Endometrial microvascular endothelial cells (primary cell): ENCODE measurements around the gene KLF6. TPM values are rescaled to one million over a fixed set of nuclear protein-coding genes. Genes with fewer than 3 reads are reported as not detected.

Experiments
- in situ Hi-C: cut with HindIII; loops from 2 replicates; pipeline ENCODE4 v1.10.0; 2017; ENCODE audit warnings: low sequenced_read_pairs, low pct_unique_long_range_greater_than_20kb; ENCODE audit errors: inconsistent ontology term
- total RNA-seq: library from RNA; depleted of rRNA; stranded (reverse); fragments of >200 nt; gene quantifications from one replicate; pipeline ENCODE4 v1.2.3, GENCODE V29; 2015; ENCODE audit errors: inconsistent ontology term

Gene KLF6
- total RNA-seq, 1 donor from 2014 or later: 56.8 TPM

GRCh38 chr10:3780021-3780770 lies 4.8 kb downstream of the KLF6 start:
- in situ Hi-C loops: no loop called here

GRCh38 chr10:3779158-3779741 lies 5.8 kb downstream of the KLF6 start:
- in situ Hi-C loops: loop anchor here (10.0 kb wide), 1 partner anchor 534 kb away; no protein-coding TSS in a partner anchor

GRCh38 chr10:3778692-3779157 lies 6.3 kb downstream of the KLF6 start:
- in situ Hi-C loops: loop anchor here (10.0 kb wide), 1 partner anchor 534 kb away; no protein-coding TSS in a partner anchor

GRCh38 chr10:3777981-3778691 lies 6.9 kb downstream of the KLF6 start:
- in situ Hi-C loops: loop anchor here (10.0 kb wide), 1 partner anchor 533 kb away; no protein-coding TSS in a partner anchor

- in situ Hi-C loops: loop anchor here (10.0 kb wide), 1 partner anchor 532 kb away; no protein-coding TSS in a partner anchor
These were observed 8.0 kb downstream of the KLF6 start for GRCh38 chr10:3776796-3777571.

GRCh38 chr10:3775696-3776551 lies 9.1 kb downstream of the KLF6 start:
- in situ Hi-C loops: loop anchor here (10.0 kb wide), 1 partner anchor 531 kb away; no protein-coding TSS in a partner anchor

GRCh38 chr10:3774814-3775695 lies 10.0 kb downstream of the KLF6 start:
- in situ Hi-C loops: loop anchor here (10.0 to 25.0 kb wide), 2 partner anchors 313 to 530 kb away; no protein-coding TSS in a partner anchor

GRCh38 chr10:3774018-3774813 lies 10.8 kb downstream of the KLF6 start:
- in situ Hi-C loops: loop anchor here (10.0 to 25.0 kb wide), 2 partner anchors 312 to 529 kb away; no protein-coding TSS in a partner anchor

GRCh38 chr10:3773460-3774017 lies 11.5 kb downstream of the KLF6 start:
- in situ Hi-C loops: loop anchor here (10.0 to 25.0 kb wide), 2 partner anchors 311 to 529 kb away; no protein-coding TSS in a partner anchor

- in situ Hi-C loops: loop anchor here (10.0 to 25.0 kb wide), 2 partner anchors 310 to 528 kb away; no protein-coding TSS in a partner anchor
These were observed 12.4 kb downstream of the KLF6 start for GRCh38 chr10:3772361-3773171.

GRCh38 chr10:3770611-3771110 lies 14.3 kb downstream of the KLF6 start:
- in situ Hi-C loops: loop anchor here (10.0 to 25.0 kb wide), 2 partner anchors 308 to 526 kb away; no protein-coding TSS in a partner anchor

GRCh38 chr10:3769556-3769955 lies 15.5 kb downstream of the KLF6 start:
- in situ Hi-C loops: loop anchor here (25.0 kb wide), 1 partner anchor 307 kb away; no protein-coding TSS in a partner anchor

- in situ Hi-C loops: loop anchor here (25.0 kb wide), 1 partner anchor 304 kb away; no protein-coding TSS in a partner anchor
These were observed 18.8 kb downstream of the KLF6 start for GRCh38 chr10:3766046-3766756.

- in situ Hi-C loops: loop anchor here (25.0 kb wide), 1 partner anchor 303 kb away; no protein-coding TSS in a partner anchor
These were observed 19.9 kb downstream of the KLF6 start for GRCh38 chr10:3765146-3765545.
